ENCODE measurements around the gene PCDHGA7.

- TF ChIP-seq CTCF (IDR thresholded peaks at IDR 0.05), result peak; percentile 39 to 78 (median 65)
- peak in 1 of 2 donors; percentile 37 for TF ChIP-seq POLR2A (IDR thresholded peaks at IDR 0.05)
Observed at GRCh38 chr5:141430332-141431113, 48.0 kb downstream of the PCDHGA7 start, which contains the start of gene PCDHGA12.
